Measurements from ENCODE around the gene FRMD3. TPM values are rescaled to one million over a fixed set of nuclear protein-coding genes. Genes with fewer than 3 reads are reported as not detected.

Gene FRMD3
- total RNA-seq, 1 experiment from 2014 or later = 1.9 TPM

DNA sequence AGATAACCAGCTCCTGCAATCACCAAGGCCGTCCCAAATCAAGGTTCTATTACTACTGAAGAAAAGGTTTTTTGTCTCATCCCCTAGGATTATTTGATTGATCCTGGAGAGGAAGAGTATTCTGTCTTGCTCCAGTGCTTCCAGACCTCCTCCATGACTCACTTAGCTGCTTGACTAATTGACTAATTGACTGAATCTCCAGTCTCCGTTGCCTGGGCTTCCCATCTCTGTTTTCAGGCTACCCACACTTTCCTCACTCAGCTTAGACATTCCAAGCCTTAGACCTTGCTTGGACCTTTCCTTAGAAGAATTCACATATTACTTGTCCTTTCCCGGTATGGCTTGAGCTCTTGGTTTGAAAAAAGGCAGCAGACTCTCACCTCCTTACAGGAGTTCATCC lies 60.6 kb downstream of the FRMD3 start:
- no peak for DNase-seq
- Histone ChIP-seq H2AFZ (no peak overlapping the region), H3K27ac (no peak overlapping the region), H3K4me2 (no peak overlapping the region), H3K27me3 (ENCODE audit: insufficient read depth, low read depth) (no peaks in the 10 kb centered on the region), H3K9me3 (ENCODE audit: insufficient read depth, low read depth) (peaks cover 4% of the 10 kb centered on the region; the same call in 1 of the 2 replicates), H3F3A (ENCODE audit: insufficient read depth, low read depth) (peaks cover 19% of the 10 kb centered on the region), H3K9me2 (ENCODE audit: insufficient read depth) (no peaks in the 10 kb centered on the region), H4K20me1 (ENCODE audit: insufficient read depth) (no peaks in the 10 kb centered on the region), H3K4me3 (no peak overlapping the region), H3K79me2 (ENCODE audit: low read depth) (no peaks in the 10 kb centered on the region), H3K36me3 (ENCODE audit: low read depth) (0 out of 2 replicates have a peak, but pooled peaks cover 4% of the 10 kb centered on the region), H3K4me1 (replicated peaks; ENCODE audit: insufficient read depth) (peaks cover 29% of the 10 kb centered on the region)
- TF ChIP-seq CTCF (conservative IDR thresholded peaks at IDR 0.05) (no peak), EZH2 (IDR thresholded peaks at IDR 0.05; ENCODE audit: low read depth) (no peak)
- ChIA-PET CTCF (no interaction called here), POLR2A (ENCODE audit: unreplicated experiment) (no interaction called here)
- no TSS peak for BruUV-seq (replicated peaks)
- intact Hi-C loops (cut with micrococcal nuclease; ENCODE audit: unreplicated experiment) = loop anchor here (10.0 kb wide), 1 partner anchor 93 kb away; no protein-coding TSS in a partner anchor

GRCh38 chr9:83477120-83477519 lies 61.1 kb downstream of the FRMD3 start:
- H3K9me3 ChIP-seq (ENCODE audit: insufficient read depth, low read depth) = peaks cover 4% of the 10 kb centered on the region; the same call in 1 of the 2 replicates
- no peak overlapping the region for H3K27ac ChIP-seq
- no peaks in the 10 kb centered on the region for H4K20me1 ChIP-seq (ENCODE audit: insufficient read depth)
- no peaks in the 10 kb centered on the region for H3K79me2 ChIP-seq (ENCODE audit: low read depth)
- peaks cover 33% of the 10 kb centered on the region for H3K4me1 ChIP-seq (replicated peaks; ENCODE audit: insufficient read depth)
- H3K4me2 ChIP-seq = no peak overlapping the region
- H3F3A ChIP-seq (ENCODE audit: insufficient read depth, low read depth) = peaks cover 21% of the 10 kb centered on the region
- no peak overlapping the region for H3K4me3 ChIP-seq
- intact Hi-C loops (cut with micrococcal nuclease; ENCODE audit: unreplicated experiment) = loop anchor here (10.0 kb wide), 1 partner anchor 92 kb away; no protein-coding TSS in a partner anchor
- no peak overlapping the region for H2AFZ ChIP-seq
- H3K9me2 ChIP-seq (ENCODE audit: insufficient read depth) = no peaks in the 10 kb centered on the region
- TF ChIP-seq CTCF (conservative IDR thresholded peaks at IDR 0.05) = no peak
- TF ChIP-seq EZH2 (IDR thresholded peaks at IDR 0.05; ENCODE audit: low read depth) = no peak
- H3K27me3 ChIP-seq (ENCODE audit: insufficient read depth, low read depth) = no peaks in the 10 kb centered on the region
- BruUV-seq (replicated peaks) = no TSS peak
- POLR2A ChIA-PET (ENCODE audit: unreplicated experiment) = no interaction called here
- 0 out of 2 replicates have a peak, but pooled peaks cover 4% of the 10 kb centered on the region for H3K36me3 ChIP-seq (ENCODE audit: low read depth)
- CTCF ChIA-PET = no interaction called here
- DNase-seq = no peak

GRCh38 chr9:83476513-83476912 lies 61.7 kb downstream of the FRMD3 start:
- TF ChIP-seq EZH2 (IDR thresholded peaks at IDR 0.05; ENCODE audit: low read depth) (no peak), CTCF (conservative IDR thresholded peaks at IDR 0.05) (no peak)
- no TSS peak for BruUV-seq (replicated peaks)
- 0 out of 2 replicates have a peak, but pooled peaks cover 4% of the 10 kb centered on the region for H3K36me3 ChIP-seq (ENCODE audit: low read depth)
- POLR2A ChIA-PET (ENCODE audit: unreplicated experiment) = no interaction called here
- peaks cover 39% of the 10 kb centered on the region for H3K4me1 ChIP-seq (replicated peaks; ENCODE audit: insufficient read depth)
- H3K9me3 ChIP-seq (ENCODE audit: insufficient read depth, low read depth) = peaks cover 4% of the 10 kb centered on the region; the same call in 1 of the 2 replicates
- intact Hi-C loops (cut with micrococcal nuclease; ENCODE audit: unreplicated experiment) = loop anchor here (10.0 kb wide), 1 partner anchor 92 kb away; no protein-coding TSS in a partner anchor
- no peak overlapping the region for H2AFZ ChIP-seq
- H3K27me3 ChIP-seq (ENCODE audit: insufficient read depth, low read depth) = no peaks in the 10 kb centered on the region
- DNase-seq = no peak
- CTCF ChIA-PET = no interaction called here
- peaks cover 27% of the 10 kb centered on the region for H3F3A ChIP-seq (ENCODE audit: insufficient read depth, low read depth)
- no peaks in the 10 kb centered on the region for H4K20me1 ChIP-seq (ENCODE audit: insufficient read depth)
- H3K4me3 ChIP-seq = no peak overlapping the region
- H3K9me2 ChIP-seq (ENCODE audit: insufficient read depth) = no peaks in the 10 kb centered on the region
- H3K79me2 ChIP-seq (ENCODE audit: low read depth) = no peaks in the 10 kb centered on the region
- no peak overlapping the region for H3K4me2 ChIP-seq
- H3K27ac ChIP-seq = no peak overlapping the region
